PFSK-1 (cell line): ENCODE data around the gene PDE3B.

Experiments used
- FOXP2 ChIP-seq: optimal IDR thresholded peaks from 2 replicates; pipeline ENCODE3; 2011; ENCODE audit warnings: borderline replicate concordance, control low read depth, inconsistent platforms; ENCODE audit not compliant: insufficient read depth; ENCODE audit errors: extremely low read length, extremely low read depth
- POLR2AphosphoS5 ChIP-seq: IDR thresholded peaks from 2 replicates; pipeline ENCODE4 v1.6.1; 2012; ENCODE audit warnings: low read depth, mild to moderate bottlenecking, control low read depth, low read length, moderate library complexity
- SIN3A ChIP-seq: IDR thresholded peaks from 2 replicates; pipeline ENCODE4 v1.6.1; 2012; ENCODE audit warnings: mild to moderate bottlenecking, low read length, moderate library complexity, borderline replicate concordance; ENCODE audit not compliant: insufficient read depth
- TAF1 ChIP-seq: IDR thresholded peaks from 2 replicates; pipeline ENCODE4 v1.6.1; 2012; ENCODE audit warnings: low read length, control low read depth, borderline replicate concordance; ENCODE audit not compliant: insufficient read depth
- TF ChIP-seq, protein P1 (sequence below), 2 experiments: IDR thresholded peaks; 2 replicates each; pipeline versions ENCODE4 v1.6.1 to v1.8.0; 2011 to 2012; ENCODE audit warnings: low read depth in 2 of 2, low read length in 2 of 2, control low read depth in 1 of 2, inconsistent platforms in 1 of 2, mild to moderate bottlenecking in 1 of 2, moderate library complexity in 1 of 2; ENCODE audit not compliant: insufficient read depth in 1 of 2

DNA sequence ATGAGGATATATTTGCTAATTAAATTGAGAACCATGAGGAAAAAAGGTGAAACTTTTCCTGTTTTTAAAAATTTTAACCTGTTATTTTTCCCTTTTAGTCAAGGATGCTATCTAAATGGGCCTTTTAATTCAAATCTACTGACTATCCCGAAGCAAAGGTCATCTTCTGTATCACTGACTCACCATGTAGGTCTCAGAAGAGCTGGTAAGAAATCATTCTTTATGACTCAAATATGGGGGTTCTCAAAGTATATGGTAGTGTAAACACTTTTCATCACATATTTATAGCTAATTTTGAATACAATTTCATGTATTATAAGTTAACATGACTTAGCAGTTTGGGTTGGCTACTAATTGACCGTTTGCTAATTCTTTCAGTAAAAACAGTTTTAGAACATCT is 160.2 kb downstream of the PDE3B start:
- TF ChIP-seq TAF1 = no peak
- TF ChIP-seq, protein P1, sequence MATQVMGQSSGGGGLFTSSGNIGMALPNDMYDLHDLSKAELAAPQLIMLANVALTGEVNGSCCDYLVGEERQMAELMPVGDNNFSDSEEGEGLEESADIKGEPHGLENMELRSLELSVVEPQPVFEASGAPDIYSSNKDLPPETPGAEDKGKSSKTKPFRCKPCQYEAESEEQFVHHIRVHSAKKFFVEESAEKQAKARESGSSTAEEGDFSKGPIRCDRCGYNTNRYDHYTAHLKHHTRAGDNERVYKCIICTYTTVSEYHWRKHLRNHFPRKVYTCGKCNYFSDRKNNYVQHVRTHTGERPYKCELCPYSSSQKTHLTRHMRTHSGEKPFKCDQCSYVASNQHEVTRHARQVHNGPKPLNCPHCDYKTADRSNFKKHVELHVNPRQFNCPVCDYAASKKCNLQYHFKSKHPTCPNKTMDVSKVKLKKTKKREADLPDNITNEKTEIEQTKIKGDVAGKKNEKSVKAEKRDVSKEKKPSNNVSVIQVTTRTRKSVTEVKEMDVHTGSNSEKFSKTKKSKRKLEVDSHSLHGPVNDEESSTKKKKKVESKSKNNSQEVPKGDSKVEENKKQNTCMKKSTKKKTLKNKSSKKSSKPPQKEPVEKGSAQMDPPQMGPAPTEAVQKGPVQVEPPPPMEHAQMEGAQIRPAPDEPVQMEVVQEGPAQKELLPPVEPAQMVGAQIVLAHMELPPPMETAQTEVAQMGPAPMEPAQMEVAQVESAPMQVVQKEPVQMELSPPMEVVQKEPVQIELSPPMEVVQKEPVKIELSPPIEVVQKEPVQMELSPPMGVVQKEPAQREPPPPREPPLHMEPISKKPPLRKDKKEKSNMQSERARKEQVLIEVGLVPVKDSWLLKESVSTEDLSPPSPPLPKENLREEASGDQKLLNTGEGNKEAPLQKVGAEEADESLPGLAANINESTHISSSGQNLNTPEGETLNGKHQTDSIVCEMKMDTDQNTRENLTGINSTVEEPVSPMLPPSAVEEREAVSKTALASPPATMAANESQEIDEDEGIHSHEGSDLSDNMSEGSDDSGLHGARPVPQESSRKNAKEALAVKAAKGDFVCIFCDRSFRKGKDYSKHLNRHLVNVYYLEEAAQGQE (IDR thresholded peaks at IDR 0.05; ENCODE audit: insufficient read depth in 1 of 2, low read depth in 2 of 2, low read length in 2 of 2) = no peak
- TF ChIP-seq POLR2AphosphoS5 = no peak
- TF ChIP-seq SIN3A = no peak
- TF ChIP-seq FOXP2 = no peak
